8988T (cell line): ENCODE measurements around the gene RALGAPB.
"Not testable (repeated sequence)": the region's sequence is repeated elsewhere in the genome, so short reads cannot be mapped to it uniquely, and the experiment has no call there.

Source experiments
- DNase-seq: peaks from one replicate; pipeline ENCODE4 v3.0.0; 2011

RALGAPB gene

GRCh38 chr20:38472513-38473366 lies at the start of gene RALGAPB:
Gene RALGAPB, plus strand, starts transcription at chr20:38472843. Its CDS starts 15,590 bp downstream, at chr20:38488433.
- DNase-seq, result peak; percentile 82

GRCh38 chr20:38423541-38423940 lies 49.1 kb upstream of the RALGAPB start:
- DNase-seq, result no peak

DNA sequence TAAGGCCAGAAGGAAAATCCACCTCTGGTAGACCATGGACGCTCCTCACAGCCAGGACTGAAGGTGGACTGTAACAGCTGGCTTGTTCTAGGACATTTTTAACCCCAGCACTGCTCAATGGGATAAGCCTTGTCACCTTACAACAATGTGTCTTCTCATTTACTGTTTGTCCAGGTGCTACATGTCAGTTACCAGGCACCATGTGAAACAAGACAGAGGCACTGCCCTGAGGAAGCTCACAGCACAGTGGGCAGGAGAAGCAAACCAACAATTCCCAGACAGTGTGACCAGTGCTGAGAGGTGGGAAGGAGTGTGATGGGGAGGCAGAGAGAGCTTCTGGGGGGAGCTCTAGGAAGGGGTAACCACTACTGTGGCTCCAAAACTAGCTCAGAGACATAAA lies 48.2 kb upstream of the RALGAPB start:
- no peak for DNase-seq

DNA sequence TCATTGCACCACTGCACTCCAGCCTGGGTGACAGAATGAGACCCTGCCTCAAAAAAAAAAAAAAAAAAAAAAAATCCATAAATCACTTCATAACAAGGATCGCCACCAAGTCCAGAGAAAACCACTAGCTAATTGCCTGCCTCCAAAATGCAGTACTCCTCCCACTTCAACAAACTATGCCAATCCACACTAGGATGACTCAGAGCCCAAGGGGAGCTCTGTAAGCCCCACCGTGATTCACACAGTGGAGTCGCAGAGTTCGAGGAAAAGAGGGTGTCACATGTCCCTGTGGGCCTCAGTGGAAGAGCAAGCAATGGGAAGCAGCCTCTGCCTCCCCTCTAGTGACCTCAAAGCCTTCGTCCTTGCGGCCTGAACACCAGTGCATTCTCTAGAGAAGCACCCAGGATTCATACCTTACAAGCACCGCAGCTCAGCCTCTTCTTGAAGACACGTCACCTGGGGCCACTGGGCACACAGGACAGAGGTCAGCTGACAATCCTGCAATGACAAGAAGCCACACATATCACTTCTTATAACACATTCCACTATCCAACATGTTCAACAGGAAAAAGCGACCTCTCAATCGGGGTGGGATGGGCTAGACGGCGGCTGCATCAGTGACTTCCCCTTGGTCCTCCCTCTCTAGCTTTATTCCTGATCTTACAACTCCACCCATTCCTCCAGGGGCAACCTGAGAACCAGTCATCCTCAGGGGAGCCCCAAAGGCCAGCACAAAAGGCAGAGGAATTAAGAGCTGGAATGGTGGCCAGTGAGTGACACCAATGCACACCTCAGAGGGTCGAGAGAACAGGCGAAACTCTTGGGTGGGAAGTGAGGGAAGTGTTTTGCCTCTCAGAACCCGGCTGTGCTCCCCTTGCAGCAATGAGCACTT lies 46.4 kb upstream of the RALGAPB start:
- no peak for DNase-seq

DNA sequence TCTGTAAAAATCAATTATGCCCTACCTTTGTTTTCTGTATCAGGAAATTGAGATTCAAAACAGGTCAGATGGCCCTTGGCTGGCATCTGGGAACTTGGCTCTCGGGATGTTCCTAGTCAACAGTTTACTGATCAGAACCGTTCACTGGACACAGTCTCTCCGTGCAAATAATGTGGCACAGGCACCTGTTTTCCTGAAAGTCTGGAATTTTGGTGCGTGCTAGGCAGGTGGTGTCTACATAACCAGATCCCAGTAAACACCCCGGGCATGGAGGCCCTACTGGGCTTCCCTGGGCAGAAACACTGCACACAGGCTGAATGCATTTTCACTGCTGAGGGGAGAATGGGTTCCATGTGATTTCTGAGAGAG lies 45.0 kb upstream of the RALGAPB start:
- no peak for DNase-seq

GRCh38 chr20:38428800-38429199 lies 43.8 kb upstream of the RALGAPB start:
- no peak for DNase-seq

GRCh38 chr20:38429301-38429700 lies 43.3 kb upstream of the RALGAPB start:
- DNase-seq, result no peak

- no peak for DNase-seq
Measured at GRCh38 chr20:38430679-38431325, 41.8 kb upstream of the RALGAPB start.

GRCh38 chr20:38432292-38432691 lies 40.4 kb upstream of the RALGAPB start:
- no peak for DNase-seq

GRCh38 chr20:38432870-38433269 lies 39.8 kb upstream of the RALGAPB start:
- DNase-seq, result not testable (repeated sequence)

DNA sequence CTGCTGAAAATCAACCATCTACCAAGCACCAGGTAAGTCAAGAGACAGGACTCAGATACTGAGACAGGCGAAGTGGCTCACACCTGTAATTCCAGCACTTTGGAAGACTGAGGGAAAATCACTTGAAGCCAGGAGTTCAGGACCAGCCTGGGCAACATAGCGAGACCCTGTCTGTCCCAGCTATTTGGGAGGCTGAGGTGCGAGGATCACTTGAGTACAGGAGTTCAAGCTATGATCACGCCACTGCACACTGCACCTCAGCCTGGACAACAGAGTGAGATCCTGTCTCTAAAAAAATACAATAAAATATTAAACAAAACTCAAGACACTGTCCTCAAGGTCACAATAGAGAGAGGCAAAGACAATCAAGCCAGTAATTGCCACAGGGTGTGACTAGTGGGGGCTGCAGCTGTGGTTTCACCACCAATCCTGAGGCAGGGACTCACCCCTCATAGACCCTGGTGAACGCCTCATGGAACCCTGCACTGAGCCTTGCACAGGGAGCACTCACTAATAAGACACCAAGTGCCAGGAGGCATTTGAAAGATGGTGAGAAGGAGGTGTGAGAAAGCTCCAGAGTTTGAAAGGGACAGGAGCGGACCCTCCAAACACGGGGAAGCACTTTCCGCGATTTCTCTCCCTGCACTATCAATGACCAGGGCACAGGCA lies 39.2 kb upstream of the RALGAPB start:
- DNase-seq, result no peak

DNA sequence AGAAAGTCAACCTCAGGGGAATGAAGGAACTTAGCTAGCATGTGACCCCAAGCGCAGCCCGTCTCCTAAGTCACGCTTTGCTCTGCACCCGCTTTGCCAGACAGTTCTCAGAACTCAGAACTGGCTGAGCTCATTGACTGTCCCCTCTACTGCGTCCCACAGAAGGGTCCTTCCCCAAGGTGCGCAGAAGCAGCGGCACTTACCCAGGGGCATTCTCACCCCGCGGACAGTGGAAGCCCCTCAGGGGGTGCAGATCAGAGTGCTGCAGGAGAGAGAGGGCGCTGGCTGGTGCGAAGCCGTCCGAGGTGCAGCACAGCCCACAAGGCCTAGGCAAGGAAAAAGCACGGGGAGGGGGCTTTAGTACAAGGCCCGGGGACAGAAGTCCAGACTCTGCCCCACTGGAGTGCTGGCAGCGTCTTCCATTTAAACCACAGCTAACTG lies 38.3 kb upstream of the RALGAPB start:
- no peak for DNase-seq

- peak; percentile 46 for DNase-seq
Measured at GRCh38 chr20:38434770-38435554, 37.7 kb upstream of the RALGAPB start, which contains the start of gene SNHG17. Gene SNHG17, minus strand, starts transcription at chr20:38435328.

DNA sequence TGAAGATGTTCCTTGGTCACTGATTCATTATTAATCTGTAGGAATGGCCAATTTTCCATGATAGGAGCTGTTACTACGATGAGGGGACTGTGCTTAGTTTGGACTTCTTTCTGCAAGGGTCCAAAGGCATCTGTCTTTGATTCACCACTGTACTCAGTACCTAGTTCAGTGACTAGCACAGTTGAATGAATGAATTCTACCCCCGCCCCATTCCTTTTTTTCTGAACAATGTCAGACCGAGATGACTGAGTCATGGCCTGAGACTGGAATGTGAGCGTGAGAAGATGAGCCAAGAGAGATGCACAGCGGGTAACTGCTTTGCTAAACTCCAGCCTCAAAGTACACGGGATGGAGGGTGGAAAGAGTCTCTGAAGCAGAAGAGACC lies 37.1 kb upstream of the RALGAPB start:
- DNase-seq, result no peak

- no peak for DNase-seq
Measured at GRCh38 chr20:38437796-38438195, 34.8 kb upstream of the RALGAPB start.

- not testable (repeated sequence) for DNase-seq
Measured at GRCh38 chr20:38441110-38441509, 31.5 kb upstream of the RALGAPB start.

- DNase-seq, result no peak
Measured at GRCh38 chr20:38441916-38442315, 30.7 kb upstream of the RALGAPB start.

- no peak for DNase-seq
Measured at GRCh38 chr20:38445381-38445796, 27.3 kb upstream of the RALGAPB start.

DNA sequence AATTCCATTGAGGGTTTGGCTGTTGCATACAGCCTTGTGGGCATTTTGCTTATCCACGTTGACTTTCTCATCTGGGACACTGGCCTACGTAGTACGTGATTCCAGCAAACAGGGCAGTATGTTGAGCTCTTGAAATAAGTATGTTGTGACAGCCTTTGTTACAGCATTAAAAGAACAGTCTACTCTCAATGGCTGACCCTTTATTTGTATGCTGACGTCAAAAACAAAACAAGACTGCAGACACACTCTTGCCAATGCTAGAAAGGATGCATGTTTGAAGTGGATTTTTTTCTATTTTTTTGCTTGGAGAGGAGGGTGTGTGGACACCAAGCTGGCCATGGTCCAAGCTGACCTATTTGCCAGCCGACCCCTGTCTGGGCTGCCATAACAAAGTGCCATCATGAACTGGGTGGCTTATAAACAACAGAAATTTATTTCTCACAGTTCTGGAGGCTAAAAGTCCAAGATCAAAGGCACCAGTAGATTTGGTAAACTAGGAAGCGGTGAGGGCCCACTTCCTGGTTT lies 26.7 kb upstream of the RALGAPB start:
- no peak for DNase-seq

DNA sequence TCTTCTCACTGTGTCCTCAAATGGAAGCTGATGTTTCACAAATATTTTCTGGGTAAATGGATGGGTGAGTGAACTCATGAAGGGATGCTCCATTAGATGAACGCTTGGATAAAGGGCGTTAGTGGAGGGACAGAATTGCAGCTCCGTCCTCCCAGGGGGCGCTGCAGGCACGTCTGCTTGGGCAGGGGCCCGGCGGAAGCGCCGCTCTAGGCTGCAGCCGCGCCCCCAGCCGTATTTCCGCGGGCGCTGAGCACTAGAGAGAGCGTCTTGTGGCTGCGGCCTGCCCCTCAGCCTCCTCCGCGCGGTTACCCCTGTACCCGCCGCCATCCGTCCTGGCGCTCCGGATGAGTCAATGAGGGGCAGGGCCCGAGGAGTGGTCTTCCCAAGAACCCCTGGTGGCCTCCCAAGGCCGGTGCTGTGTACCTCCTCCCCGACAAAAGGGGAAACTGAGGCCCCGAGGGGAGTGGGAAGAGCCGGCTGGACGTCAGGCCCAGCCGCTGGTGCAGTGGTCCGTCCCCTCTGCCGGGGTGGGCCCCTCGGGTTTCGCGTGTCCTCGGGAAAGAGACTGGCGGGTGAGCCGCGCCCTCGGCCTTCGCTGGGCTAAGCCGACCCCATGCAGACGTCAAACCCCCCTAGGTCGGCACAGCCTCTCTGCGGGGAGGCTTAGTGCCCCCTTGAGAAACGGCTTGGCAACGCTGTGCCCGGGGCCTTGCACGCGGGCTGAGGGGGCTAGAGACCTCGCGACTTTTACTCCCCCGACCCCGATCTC lies 26.0 kb upstream of the RALGAPB start:
- peak; percentile 77 for DNase-seq

- no peak for DNase-seq
Measured at GRCh38 chr20:38447251-38447661, 25.4 kb upstream of the RALGAPB start.
